Thyroid gland (tissue), 4 donors: ENCODE data around the gene PRDM11.

ENCODE experiments used
- POLR2A ChIP-seq, 2 donors: fragments of 450-650 bp; IDR thresholded peaks; one replicate each; pipeline ENCODE4 v1.6.1; 2017; ENCODE audit warnings: antibody characterized with exemption in 2 of 2, mild to moderate bottlenecking in 2 of 2, moderate library complexity in 1 of 2
- TF ChIP-seq, protein P1 (sequence below), 6 experiments: fragments of 200-600 bp in 3 of 6; fragments of 450-650 bp in 3 of 6; sonication (generic) in 3 of 6; IDR thresholded peaks; one replicate each; pipeline ENCODE4 v1.5.1; 2016 to 2019; ENCODE audit warnings: antibody characterized with exemption in 6 of 6, mild to moderate bottlenecking in 2 of 6, inconsistent platforms in 1 of 6, moderate library complexity in 1 of 6

DNA sequence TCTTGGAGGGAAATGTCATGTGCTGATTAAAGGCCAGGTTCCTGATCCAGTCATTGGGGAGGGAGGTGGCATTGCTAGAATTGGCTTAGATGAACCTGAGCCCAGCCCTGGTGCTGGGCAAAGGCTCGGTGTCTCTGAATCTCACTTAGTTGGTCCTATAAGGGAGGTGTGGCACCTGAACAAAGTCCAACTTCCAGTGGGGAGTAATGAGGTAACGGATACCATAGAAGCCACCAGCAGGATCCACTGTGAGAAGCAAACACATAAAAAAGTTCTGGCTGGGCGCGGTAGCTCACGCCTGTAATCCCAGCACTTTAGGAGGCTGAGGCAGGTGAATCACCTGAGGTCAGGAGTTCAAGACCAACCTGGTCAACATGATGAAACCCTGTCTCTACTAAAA, 26.6 kb downstream of the PRDM11 start:
- TF ChIP-seq, protein P1, sequence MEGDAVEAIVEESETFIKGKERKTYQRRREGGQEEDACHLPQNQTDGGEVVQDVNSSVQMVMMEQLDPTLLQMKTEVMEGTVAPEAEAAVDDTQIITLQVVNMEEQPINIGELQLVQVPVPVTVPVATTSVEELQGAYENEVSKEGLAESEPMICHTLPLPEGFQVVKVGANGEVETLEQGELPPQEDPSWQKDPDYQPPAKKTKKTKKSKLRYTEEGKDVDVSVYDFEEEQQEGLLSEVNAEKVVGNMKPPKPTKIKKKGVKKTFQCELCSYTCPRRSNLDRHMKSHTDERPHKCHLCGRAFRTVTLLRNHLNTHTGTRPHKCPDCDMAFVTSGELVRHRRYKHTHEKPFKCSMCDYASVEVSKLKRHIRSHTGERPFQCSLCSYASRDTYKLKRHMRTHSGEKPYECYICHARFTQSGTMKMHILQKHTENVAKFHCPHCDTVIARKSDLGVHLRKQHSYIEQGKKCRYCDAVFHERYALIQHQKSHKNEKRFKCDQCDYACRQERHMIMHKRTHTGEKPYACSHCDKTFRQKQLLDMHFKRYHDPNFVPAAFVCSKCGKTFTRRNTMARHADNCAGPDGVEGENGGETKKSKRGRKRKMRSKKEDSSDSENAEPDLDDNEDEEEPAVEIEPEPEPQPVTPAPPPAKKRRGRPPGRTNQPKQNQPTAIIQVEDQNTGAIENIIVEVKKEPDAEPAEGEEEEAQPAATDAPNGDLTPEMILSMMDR (IDR thresholded peaks at IDR 0.05): no peak
- no peak for TF ChIP-seq POLR2A (IDR thresholded peaks at IDR 0.05)
